Nephron (organoid): ENCODE data around the gene SNX27.

Experiments used
- H3K27ac Mint-ChIP-seq, 3 experiments: 2 replicates each; pipeline ENCODE4 v1.8.0; 2020; ENCODE audit warnings: mixed read lengths in 3 of 3, mild to moderate bottlenecking in 2 of 3, moderate library complexity in 1 of 3
- H3K27me3 Mint-ChIP-seq: 2 replicates; pipeline ENCODE4 v1.8.0; 2021; ENCODE audit warnings: low read depth, mild to moderate bottlenecking, moderate library complexity, mixed read lengths
- H3K36me3 Mint-ChIP-seq: 2 replicates; pipeline ENCODE4 v1.8.0; 2020; ENCODE audit warnings: low read depth, mixed read lengths
- H3K4me1 Mint-ChIP-seq: 2 replicates; pipeline ENCODE4 v1.8.0; 2020; ENCODE audit warnings: mixed read lengths
- H3K4me3 Mint-ChIP-seq, 3 experiments: 2 replicates each; pipeline ENCODE4 v1.8.0; 2020; ENCODE audit warnings: mild to moderate bottlenecking in 3 of 3, mixed read lengths in 3 of 3, moderate library complexity in 2 of 3
- H3K9me3 Mint-ChIP-seq: 2 replicates; pipeline ENCODE4 v1.8.0; 2020; ENCODE audit warnings: mixed read lengths
- CTCF ChIP-seq, 3 experiments: fragments of 200-600 bp; sonication (generic); IDR thresholded peaks; one replicate each; pipeline ENCODE4 v1.5.0; 2021; ENCODE audit warnings: antibody characterized with exemption in 3 of 3; ENCODE audit not compliant: unreplicated experiment in 3 of 3

Gene SNX27

GRCh38 chr1:151707541-151708065 is 95.8 kb downstream of the SNX27 start:
- Mint-ChIP-seq H3K36me3 (no peaks in the 10 kb centered on the region), H3K27me3 (no peaks in the 10 kb centered on the region), H3K4me3 (no peak overlapping the region), H3K9me3 (no peaks in the 10 kb centered on the region), H3K27ac (no peak overlapping the region), H3K4me1 (no peaks in the 10 kb centered on the region)
- no peak for TF ChIP-seq CTCF (IDR thresholded peaks at IDR 0.05; ENCODE audit: unreplicated experiment in 3 of 3)

GRCh38 chr1:151708891-151709290 is 97.0 kb downstream of the SNX27 start:
- no peak overlapping the region for H3K4me3 Mint-ChIP-seq
- H3K9me3 Mint-ChIP-seq, result no peaks in the 10 kb centered on the region
- peaks cover 8% of the 10 kb centered on the region for H3K27me3 Mint-ChIP-seq
- no peak for TF ChIP-seq CTCF (IDR thresholded peaks at IDR 0.05; ENCODE audit: unreplicated experiment in 3 of 3)
- no peaks in the 10 kb centered on the region for H3K36me3 Mint-ChIP-seq
- H3K4me1 Mint-ChIP-seq, result no peaks in the 10 kb centered on the region
- H3K27ac Mint-ChIP-seq, result no peak overlapping the region

GRCh38 chr1:151710187-151710840 is 98.5 kb downstream of the SNX27 start:
- no peaks in the 10 kb centered on the region for H3K36me3 Mint-ChIP-seq
- H3K4me3 Mint-ChIP-seq, result no peak overlapping the region
- no peaks in the 10 kb centered on the region for H3K9me3 Mint-ChIP-seq
- no peak overlapping the region for H3K27ac Mint-ChIP-seq
- no peaks in the 10 kb centered on the region for H3K4me1 Mint-ChIP-seq
- TF ChIP-seq CTCF (IDR thresholded peaks at IDR 0.05; ENCODE audit: unreplicated experiment in 3 of 3), result no peak
- peaks cover 22% of the 10 kb centered on the region for H3K27me3 Mint-ChIP-seq

GRCh38 chr1:151711044-151711800 is 99.4 kb downstream of the SNX27 start:
- H3K4me1 Mint-ChIP-seq, result no peaks in the 10 kb centered on the region
- peaks cover 31% of the 10 kb centered on the region for H3K27me3 Mint-ChIP-seq
- no peaks in the 10 kb centered on the region for H3K36me3 Mint-ChIP-seq
- H3K9me3 Mint-ChIP-seq, result no peaks in the 10 kb centered on the region
- H3K27ac Mint-ChIP-seq, result no peak overlapping the region
- no peak overlapping the region for H3K4me3 Mint-ChIP-seq
- no peak for TF ChIP-seq CTCF (IDR thresholded peaks at IDR 0.05; ENCODE audit: unreplicated experiment in 3 of 3)

- no peak for TF ChIP-seq CTCF (IDR thresholded peaks at IDR 0.05; ENCODE audit: unreplicated experiment in 3 of 3)
- no peaks in the 10 kb centered on the region for H3K36me3 Mint-ChIP-seq
- H3K9me3 Mint-ChIP-seq, result no peaks in the 10 kb centered on the region
- peaks cover 3% of the 10 kb centered on the region for H3K4me1 Mint-ChIP-seq
- H3K4me3 Mint-ChIP-seq, result no peak overlapping the region
- peaks cover 37% of the 10 kb centered on the region for H3K27me3 Mint-ChIP-seq
- H3K27ac Mint-ChIP-seq, result no peak overlapping the region
These were observed 100.1 kb downstream of the SNX27 start for GRCh38 chr1:151711951-151712350.
